Large intestine (tissue), 3 donors: ENCODE measurements around the gene FANCB. TPM values are rescaled to one million over a fixed set of nuclear protein-coding genes. Genes with fewer than 3 reads are reported as not detected.

Experiments
- DNase-seq, 2 donors: peaks; one replicate each; pipeline versions ENCODE4 v3.0.0 to v3.0.0-alpha.2; 2013
- H3K27ac ChIP-seq: one replicate; pipeline ENCODE4 v1.5.1; 2013; ENCODE audit warnings: low read length
- H3K27me3 ChIP-seq: 2 replicates; pipeline ENCODE4 v1.6.1; 2013; ENCODE audit warnings: low read length; ENCODE audit not compliant: control insufficient read depth, insufficient read depth
- H3K36me3 ChIP-seq: 2 replicates; pipeline ENCODE4 v1.6.1; 2013; ENCODE audit warnings: low read length; ENCODE audit not compliant: control insufficient read depth, insufficient read depth
- H3K4me1 ChIP-seq: one replicate; pipeline ENCODE4 v1.6.1; 2013; ENCODE audit warnings: low read length; ENCODE audit not compliant: control insufficient read depth, insufficient read depth
- H3K4me3 ChIP-seq: one replicate; pipeline ENCODE4 v1.5.1; 2013; ENCODE audit warnings: low read length
- H3K9me3 ChIP-seq: one replicate; pipeline ENCODE4 v1.6.1; 2013; ENCODE audit warnings: mild to moderate bottlenecking, low read depth, low read length, moderate library complexity; ENCODE audit not compliant: control insufficient read depth
- WGBS: methylation state at CpG from one replicate; pipeline ENCODE4 v1.1.5; 2013; ENCODE audit warnings: low lambda C conversion rate; ENCODE audit not compliant: insufficient coverage; 5-methylcytosine and 5-hydroxymethylcytosine counted together
- polyA plus RNA-seq: library from polyadenylated mRNA; unstranded; fragments of 120-200 nt; gene quantifications from one replicate; pipeline ENCODE4 v1.2.1, GENCODE V29; 2013

FANCB gene
- polyA plus RNA-seq, 1 donor, result 1.4 TPM

DNA sequence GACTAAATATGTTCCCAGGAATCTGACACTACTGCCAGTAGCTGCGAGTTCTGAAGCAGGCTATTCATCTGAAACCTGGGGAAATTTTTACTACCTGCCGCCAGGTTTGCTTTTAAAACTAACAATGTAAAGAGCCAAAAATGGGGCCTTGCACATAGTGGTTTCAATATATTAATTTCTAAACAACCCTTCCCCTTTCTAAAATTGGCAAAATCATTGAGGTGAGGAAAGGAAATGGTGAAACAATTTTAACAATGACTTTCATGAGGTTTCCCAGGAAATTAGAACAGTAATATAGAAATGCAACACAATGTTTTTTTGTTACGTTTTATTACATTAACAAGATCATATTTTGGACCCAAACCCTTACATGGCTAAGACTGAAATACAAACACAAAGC, 21.3 kb downstream of the FANCB start:
- DNase-seq, result no peak
- no peak overlapping the region for H3K27ac ChIP-seq
- H3K36me3 ChIP-seq, result no peaks in the 10 kb centered on the region
- H3K27me3 ChIP-seq, result no peaks in the 10 kb centered on the region
- WGBS, result no CpG with 5 or more reads among the region's 3 CpGs
- H3K4me1 ChIP-seq, result no peaks in the 10 kb centered on the region
- H3K4me3 ChIP-seq, result no peak overlapping the region
- H3K9me3 ChIP-seq, result no peaks in the 10 kb centered on the region

DNA sequence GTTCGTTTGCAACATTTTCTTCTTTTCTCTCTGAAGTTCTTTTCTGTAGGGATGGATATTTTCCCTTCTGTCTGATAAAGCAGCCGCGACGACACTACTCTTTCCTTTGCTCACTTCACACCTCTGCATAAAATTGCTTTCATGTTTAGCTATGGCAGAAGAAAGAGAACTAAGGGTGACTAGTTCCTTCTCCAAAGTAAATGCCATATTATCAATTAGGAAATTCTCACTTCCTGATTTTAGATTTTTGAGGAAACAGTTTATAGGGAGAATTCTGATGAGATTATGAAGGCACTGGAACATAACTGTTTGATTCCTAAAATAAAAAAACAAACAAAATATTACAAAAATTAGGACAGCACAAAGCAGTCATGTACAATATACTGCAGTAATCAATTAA, 29.2 kb downstream of the FANCB start:
- Histone ChIP-seq H3K27ac (no peak overlapping the region), H3K4me3 (no peak overlapping the region), H3K27me3 (no peaks in the 10 kb centered on the region), H3K36me3 (no peaks in the 10 kb centered on the region), H3K9me3 (no peaks in the 10 kb centered on the region), H3K4me1 (no peaks in the 10 kb centered on the region)
- WGBS, result 94% methylated on average over 3 of the region's 4 CpGs
- no peak for DNase-seq

DNA sequence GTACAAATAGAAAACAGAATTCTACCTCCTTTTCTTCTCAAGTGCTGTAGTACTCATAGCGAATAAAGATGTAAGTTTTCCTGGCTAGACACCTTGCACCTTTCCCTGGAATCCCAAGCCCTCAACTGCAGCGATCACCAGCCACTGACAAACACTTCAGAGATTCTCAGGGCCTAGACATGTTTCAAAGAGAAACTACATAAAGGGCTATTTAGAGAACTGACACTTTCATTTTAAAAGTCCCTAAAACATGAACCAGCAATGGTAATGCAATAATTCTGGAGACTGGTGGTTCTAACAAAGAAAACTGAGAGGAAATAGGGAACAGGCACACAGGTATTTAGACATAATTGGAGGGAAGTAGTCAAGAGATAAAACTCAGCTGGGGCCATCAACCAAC, 35.7 kb downstream of the FANCB start:
- H3K4me3 ChIP-seq, result no peak overlapping the region
- WGBS, result no CpG with 5 or more reads among the region's 2 CpGs
- no peaks in the 10 kb centered on the region for H3K9me3 ChIP-seq
- H3K27me3 ChIP-seq, result no peaks in the 10 kb centered on the region
- H3K36me3 ChIP-seq, result no peaks in the 10 kb centered on the region
- no peaks in the 10 kb centered on the region for H3K4me1 ChIP-seq
- no peak for DNase-seq
- H3K27ac ChIP-seq, result no peak overlapping the region

DNA sequence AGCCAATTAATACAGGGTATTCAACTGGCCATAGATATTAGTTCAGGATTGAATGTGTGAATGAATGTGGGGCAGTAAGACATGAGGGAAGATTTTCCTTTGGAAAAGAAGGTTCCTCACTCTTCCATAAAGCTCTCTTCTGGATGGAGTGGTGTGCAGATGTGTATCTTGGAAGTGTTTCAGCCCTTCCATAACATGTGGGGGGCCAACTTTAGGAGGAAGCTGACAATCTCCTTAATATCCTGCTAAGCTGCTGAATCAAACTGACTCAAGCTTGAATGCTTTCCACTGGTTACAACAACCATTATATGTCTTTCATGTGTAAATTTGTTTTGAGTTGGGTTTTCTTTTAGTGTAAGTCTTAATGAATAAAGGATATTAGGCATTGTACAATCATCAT, 40.3 kb downstream of the FANCB start:
- DNase-seq, result no peak
- Histone ChIP-seq H3K4me3 (no peak overlapping the region), H3K4me1 (no peaks in the 10 kb centered on the region)

DNA sequence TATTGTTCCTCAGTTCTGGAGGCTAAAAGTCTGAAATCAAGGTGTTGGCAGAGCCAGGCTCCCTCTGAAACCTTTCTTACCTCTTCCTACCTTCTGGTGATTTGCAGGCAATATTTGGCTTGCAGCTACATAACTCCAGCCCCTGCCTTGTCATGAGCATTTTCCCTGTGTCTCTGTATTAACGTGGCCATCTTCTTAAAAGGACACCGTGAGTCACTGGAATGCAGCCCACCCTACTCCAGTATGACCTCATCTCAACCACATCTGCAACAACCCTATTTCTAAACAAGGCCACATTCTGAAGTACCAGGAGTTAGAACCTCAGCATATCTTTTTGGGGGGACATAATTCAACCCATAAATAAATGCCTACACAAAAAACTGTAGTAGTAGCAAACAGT, 40.7 kb downstream of the FANCB start:
- H3K4me3 ChIP-seq, result no peak overlapping the region
- H3K36me3 ChIP-seq, result no peaks in the 10 kb centered on the region
- no peak for DNase-seq
- H3K27ac ChIP-seq, result no peak overlapping the region
- H3K4me1 ChIP-seq, result no peaks in the 10 kb centered on the region
- no peaks in the 10 kb centered on the region for H3K27me3 ChIP-seq
- no peaks in the 10 kb centered on the region for H3K9me3 ChIP-seq
- no CpG with 5 or more reads among the region's 2 CpGs for WGBS

More for the DNA sequence above, 40.3 kb downstream of the FANCB start:
- no peaks in the 10 kb centered on the region for H3K36me3 ChIP-seq
- no peaks in the 10 kb centered on the region for H3K27me3 ChIP-seq
- H3K27ac ChIP-seq, result no peak overlapping the region
- H3K9me3 ChIP-seq, result no peaks in the 10 kb centered on the region

DNA sequence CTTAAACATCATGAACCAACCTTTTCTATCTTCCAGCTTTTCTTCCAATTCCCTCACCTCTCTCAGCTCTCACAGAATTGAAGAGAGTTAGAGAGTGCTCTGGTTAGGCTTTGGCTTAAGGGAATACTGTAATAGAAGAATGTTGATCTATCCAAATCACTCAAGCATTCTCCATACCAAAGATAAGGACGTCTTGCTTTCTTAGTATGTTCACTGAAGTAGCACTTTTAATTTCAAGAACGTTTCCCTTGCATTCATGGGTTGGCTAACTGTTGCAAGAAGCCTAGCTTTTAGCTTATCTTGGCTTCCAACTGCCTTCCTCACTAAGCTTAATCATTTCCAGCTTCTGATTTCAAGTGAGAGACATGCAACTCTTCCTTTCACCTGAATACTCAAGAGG, 43.2 kb downstream of the FANCB start:
- H3K27me3 ChIP-seq, result no peaks in the 10 kb centered on the region
- H3K9me3 ChIP-seq, result no peaks in the 10 kb centered on the region
- H3K4me1 ChIP-seq, result no peaks in the 10 kb centered on the region
- no CpG with 5 or more reads among the region's 2 CpGs for WGBS
- H3K36me3 ChIP-seq, result no peaks in the 10 kb centered on the region
- H3K27ac ChIP-seq, result no peak overlapping the region
- no peak for DNase-seq
- H3K4me3 ChIP-seq, result no peak overlapping the region

DNA sequence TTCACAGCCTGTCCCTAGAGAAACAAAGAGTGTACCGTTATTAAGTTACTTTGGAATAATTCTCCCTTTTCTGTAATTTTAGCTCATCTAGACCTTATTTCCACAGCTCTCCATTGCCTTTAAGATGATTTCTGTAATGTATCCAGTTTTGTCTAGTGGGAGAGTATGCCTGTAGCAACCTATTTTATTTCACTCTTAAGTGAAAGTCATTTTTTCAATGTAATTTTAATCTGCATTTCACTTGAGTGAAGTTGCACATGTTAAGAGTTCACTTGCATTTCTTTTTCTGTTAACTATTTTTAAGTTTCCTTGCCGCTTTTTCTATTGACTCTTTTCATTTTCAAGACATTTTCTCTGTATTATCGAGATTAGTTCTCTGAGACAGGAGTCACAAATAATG, 46.5 kb downstream of the FANCB start:
- 100% methylated on average over 1 of the region's 3 CpGs for WGBS
- no peaks in the 10 kb centered on the region for H3K27me3 ChIP-seq
- no peak for DNase-seq
- no peaks in the 10 kb centered on the region for H3K36me3 ChIP-seq
- no peaks in the 10 kb centered on the region for H3K9me3 ChIP-seq
- no peak overlapping the region for H3K27ac ChIP-seq
- H3K4me3 ChIP-seq, result no peak overlapping the region
- no peaks in the 10 kb centered on the region for H3K4me1 ChIP-seq

DNA sequence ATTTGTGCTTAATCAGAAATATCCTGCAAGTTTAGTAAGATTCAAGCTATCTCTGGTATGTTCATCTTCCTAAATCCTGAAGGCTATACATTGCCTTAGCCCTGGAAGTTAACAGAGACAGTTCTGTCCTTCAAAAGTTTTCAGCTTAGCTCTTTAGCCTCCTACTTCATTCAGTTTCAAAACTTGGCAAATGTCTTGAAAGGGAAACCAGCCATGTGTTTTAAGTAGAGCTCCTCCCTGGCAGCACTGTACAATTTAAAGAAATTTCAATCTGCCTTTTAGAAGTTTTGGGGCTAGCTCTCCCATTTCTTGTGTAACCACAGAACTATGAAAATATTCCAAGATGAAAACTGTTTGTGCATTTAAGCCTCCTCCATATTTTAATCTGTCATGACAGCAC, 47.0 kb downstream of the FANCB start:
- Histone ChIP-seq H3K27me3 (no peaks in the 10 kb centered on the region), H3K4me3 (no peak overlapping the region), H3K4me1 (no peaks in the 10 kb centered on the region), H3K27ac (no peak overlapping the region), H3K9me3 (no peaks in the 10 kb centered on the region), H3K36me3 (no peaks in the 10 kb centered on the region)
- DNase-seq, result no peak

DNA sequence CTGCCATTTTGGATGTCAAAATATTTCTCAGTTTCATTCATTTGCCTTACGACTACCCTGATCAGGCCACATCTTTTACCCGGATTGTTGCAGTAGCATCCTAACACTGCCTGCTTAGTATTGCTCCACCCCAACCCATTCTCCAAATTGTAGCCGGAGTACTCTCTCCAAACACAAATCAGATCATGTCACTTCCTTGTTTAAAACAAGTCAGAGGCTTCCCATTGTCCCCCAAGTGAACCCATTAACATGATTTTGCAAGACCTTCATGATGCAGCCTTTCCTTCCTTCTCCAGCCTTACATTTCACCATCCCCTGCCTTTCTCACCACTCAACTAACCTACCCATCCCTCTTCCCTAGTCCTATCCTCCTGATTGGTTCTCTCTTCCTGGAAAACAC, 53.1 kb downstream of the FANCB start:
- no peak overlapping the region for H3K27ac ChIP-seq
- H3K4me3 ChIP-seq, result no peak overlapping the region
- no peak for DNase-seq
- WGBS, result no CpG with 5 or more reads among the region's 3 CpGs
- no peaks in the 10 kb centered on the region for H3K4me1 ChIP-seq
- H3K36me3 ChIP-seq, result no peaks in the 10 kb centered on the region
- no peaks in the 10 kb centered on the region for H3K27me3 ChIP-seq
- no peaks in the 10 kb centered on the region for H3K9me3 ChIP-seq

DNA sequence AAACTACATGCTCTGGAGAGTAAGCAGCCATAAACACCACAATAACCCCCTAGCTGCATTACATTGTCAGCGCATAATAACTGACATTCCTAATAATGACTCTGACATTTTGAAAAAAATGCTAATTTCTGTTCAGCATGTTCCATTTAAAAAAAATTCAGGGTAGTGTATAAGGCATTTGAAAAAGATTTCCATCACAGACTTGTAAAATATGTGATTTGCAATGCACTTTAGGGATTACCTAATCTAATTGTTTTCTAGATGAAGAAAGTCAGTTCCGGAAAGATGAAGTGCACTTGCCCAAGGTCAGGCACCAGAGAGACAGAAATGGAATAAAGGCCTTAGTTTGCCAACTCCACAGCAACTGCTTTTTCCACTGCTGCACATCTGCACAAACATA, 55.3 kb downstream of the FANCB start:
- Histone ChIP-seq H3K27me3 (no peaks in the 10 kb centered on the region), H3K27ac (no peak overlapping the region), H3K36me3 (no peaks in the 10 kb centered on the region), H3K4me3 (no peak overlapping the region), H3K4me1 (no peaks in the 10 kb centered on the region), H3K9me3 (no peaks in the 10 kb centered on the region)
- WGBS, result no CpG with 5 or more reads among the region's 2 CpGs
- DNase-seq, result no peak

DNA sequence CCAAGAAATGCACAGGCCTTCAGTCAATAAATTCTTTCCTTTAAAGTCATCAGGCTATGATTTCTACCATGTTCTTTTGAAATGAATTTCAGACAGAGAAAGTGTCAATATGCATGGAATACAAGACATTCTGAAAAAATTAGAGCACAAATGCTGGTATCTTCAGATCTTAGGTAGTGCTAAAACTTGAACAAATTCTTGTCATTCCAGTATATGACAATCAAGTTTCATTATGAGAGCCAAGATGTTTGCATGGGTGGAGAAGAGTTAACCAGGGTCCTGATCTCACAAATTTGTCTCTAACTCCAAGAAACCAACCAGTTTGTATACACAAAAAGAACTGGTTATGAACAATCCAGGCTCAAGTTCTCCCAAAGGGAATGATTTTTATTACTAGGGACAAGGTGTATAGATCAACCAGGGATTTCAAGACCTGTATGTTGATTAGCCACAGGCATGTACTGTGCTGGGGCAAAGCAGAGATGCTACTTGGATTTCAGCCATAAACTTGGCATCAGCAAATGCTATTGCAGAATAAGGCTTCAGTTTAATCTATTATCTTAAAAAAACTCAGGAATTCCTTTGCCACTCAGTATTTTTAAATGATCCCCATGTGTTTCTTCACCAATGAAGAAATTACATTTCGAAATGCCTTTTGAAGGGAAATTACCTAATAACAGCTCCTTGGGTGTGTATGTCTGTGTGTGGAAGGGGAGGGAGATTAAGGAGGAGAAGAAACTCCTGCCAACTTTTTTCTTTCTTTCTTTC, 69.7 kb downstream of the FANCB start:
- Histone ChIP-seq H3K27me3 (no peaks in the 10 kb centered on the region), H3K36me3 (no peaks in the 10 kb centered on the region), H3K4me1 (no peaks in the 10 kb centered on the region), H3K27ac (no peak overlapping the region), H3K4me3 (no peak overlapping the region), H3K9me3 (no peaks in the 10 kb centered on the region)
- no peak for DNase-seq
- no CpG with 5 or more reads among the region's 1 CpG for WGBS
